HepG2 (cell line): ENCODE measurements around the gene ATP11B.

ENCODE experiments used
- CHD2 ChIP-seq: IDR thresholded peaks from 2 replicates; pipeline ENCODE4 v1.6.1; 2011; ENCODE audit warnings: low read depth, low read length, improper control_type of control experiment
- POLR2AphosphoS5 ChIP-seq: IDR thresholded peaks from 2 replicates; pipeline ENCODE4 v1.6.1; 2012; ENCODE audit warnings: low read depth, low read length
- TF ChIP-seq, protein P1 (sequence below): sonication (generic); formaldehyde crosslinking; IDR thresholded peaks from 2 replicates; pipeline ENCODE4 v1.5.0; 2020; ENCODE audit warnings: mild to moderate bottlenecking, missing genetic modification reagents, moderate library complexity
- TF ChIP-seq, protein P2 (sequence below): IDR thresholded peaks from 2 replicates; pipeline ENCODE4 v1.6.1; 2012; ENCODE audit warnings: inconsistent platforms

DNA sequence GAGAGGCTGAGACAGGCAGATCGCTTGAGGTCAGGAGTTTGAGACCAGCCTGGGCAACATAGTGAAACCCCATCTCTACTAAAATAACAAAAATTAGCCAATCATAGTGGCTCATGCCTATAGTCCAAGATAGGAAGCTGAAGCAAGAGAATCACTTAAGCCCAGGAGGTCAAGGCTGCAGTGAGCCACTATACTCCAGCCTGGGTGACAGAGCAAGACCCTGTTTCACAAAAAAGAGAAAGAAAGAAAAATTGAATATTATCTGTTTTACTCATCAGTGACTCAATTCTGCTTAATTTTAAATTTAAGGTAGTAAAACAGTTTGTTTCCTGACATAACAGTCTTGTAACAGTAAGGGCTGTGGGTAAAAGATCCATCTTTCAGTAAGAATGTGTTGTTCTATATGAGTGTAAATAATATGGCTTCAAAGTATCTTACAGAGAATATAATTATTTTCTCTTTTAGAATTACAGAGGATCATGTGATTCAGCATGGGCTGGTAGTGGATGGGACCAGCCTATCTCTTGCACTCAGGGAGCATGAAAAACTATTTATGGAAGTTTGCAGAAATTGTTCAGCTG lies 85.8 kb downstream of the ATP11B start:
- TF ChIP-seq, protein P1, sequence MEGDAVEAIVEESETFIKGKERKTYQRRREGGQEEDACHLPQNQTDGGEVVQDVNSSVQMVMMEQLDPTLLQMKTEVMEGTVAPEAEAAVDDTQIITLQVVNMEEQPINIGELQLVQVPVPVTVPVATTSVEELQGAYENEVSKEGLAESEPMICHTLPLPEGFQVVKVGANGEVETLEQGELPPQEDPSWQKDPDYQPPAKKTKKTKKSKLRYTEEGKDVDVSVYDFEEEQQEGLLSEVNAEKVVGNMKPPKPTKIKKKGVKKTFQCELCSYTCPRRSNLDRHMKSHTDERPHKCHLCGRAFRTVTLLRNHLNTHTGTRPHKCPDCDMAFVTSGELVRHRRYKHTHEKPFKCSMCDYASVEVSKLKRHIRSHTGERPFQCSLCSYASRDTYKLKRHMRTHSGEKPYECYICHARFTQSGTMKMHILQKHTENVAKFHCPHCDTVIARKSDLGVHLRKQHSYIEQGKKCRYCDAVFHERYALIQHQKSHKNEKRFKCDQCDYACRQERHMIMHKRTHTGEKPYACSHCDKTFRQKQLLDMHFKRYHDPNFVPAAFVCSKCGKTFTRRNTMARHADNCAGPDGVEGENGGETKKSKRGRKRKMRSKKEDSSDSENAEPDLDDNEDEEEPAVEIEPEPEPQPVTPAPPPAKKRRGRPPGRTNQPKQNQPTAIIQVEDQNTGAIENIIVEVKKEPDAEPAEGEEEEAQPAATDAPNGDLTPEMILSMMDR (CRISPR knock-in tag): no peak
- TF ChIP-seq CHD2 (no peak), POLR2AphosphoS5 (no peak)
- TF ChIP-seq, protein P2, sequence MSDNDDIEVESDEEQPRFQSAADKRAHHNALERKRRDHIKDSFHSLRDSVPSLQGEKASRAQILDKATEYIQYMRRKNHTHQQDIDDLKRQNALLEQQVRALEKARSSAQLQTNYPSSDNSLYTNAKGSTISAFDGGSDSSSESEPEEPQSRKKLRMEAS: no peak
